Natural killer cell (primary cell): Measurements from ENCODE around the gene P4HA2. TPM values are rescaled to one million over a fixed set of nuclear protein-coding genes. Genes with fewer than 3 reads are reported as not detected.

Source experiments
- ATAC-seq, 3 donors: fragments of 150-1000 bp in 2 of 3; fragments of 200-7000 bp in 1 of 3; cut with Tn5 transposase; 1 replicate in 1 of 3; 2 replicates in 2 of 3; pipeline ENCODE4 v1.10.0; 2021; ENCODE audit warnings: mild to moderate bottlenecking in 2 of 3, moderate library complexity in 2 of 3
- DNase-seq, 2 donors: peaks; one replicate each; pipeline versions ENCODE4 v3.0.0 to v3.0.0-alpha.2; 2013 to 2021; ENCODE audit warnings: mixed read lengths in 1 of 2
- H3K27ac ChIP-seq: one replicate; pipeline ENCODE4 v1.5.1; 2013; ENCODE audit warnings: mild to moderate bottlenecking, low read length
- H3K27me3 ChIP-seq: one replicate; pipeline ENCODE4 v1.6.1; 2013; ENCODE audit warnings: low read length; ENCODE audit not compliant: control insufficient read depth, insufficient read depth
- H3K36me3 ChIP-seq: one replicate; pipeline ENCODE4 v1.6.1; 2013; ENCODE audit warnings: low read length; ENCODE audit not compliant: control insufficient read depth, insufficient read depth
- H3K4me1 ChIP-seq: one replicate; pipeline ENCODE4 v1.6.1; 2013; ENCODE audit warnings: low read length; ENCODE audit not compliant: control insufficient read depth, insufficient read depth
- H3K4me3 ChIP-seq: one replicate; pipeline ENCODE4 v1.5.1; 2013; ENCODE audit warnings: low read length
- H3K9me3 ChIP-seq: one replicate; pipeline ENCODE4 v1.6.1; 2013; ENCODE audit warnings: low read length; ENCODE audit not compliant: control insufficient read depth, insufficient read depth
- H3K27ac Mint-ChIP-seq, 2 donors: one replicate each; pipeline ENCODE4 v1.8.0; 2022; ENCODE audit warnings: mild to moderate bottlenecking in 2 of 2, mixed read lengths in 2 of 2, moderate library complexity in 1 of 2
- H3K27me3 Mint-ChIP-seq, 2 donors: one replicate each; pipeline ENCODE4 v1.8.0; 2022; ENCODE audit warnings: low read depth in 2 of 2, mixed read lengths in 2 of 2
- H3K36me3 Mint-ChIP-seq: one replicate; pipeline ENCODE4 v1.8.0; 2022; ENCODE audit warnings: mixed read lengths
- H3K4me1 Mint-ChIP-seq, 2 donors: one replicate each; pipeline ENCODE4 v1.8.0; 2022; ENCODE audit warnings: mixed read lengths in 2 of 2
- H3K4me3 Mint-ChIP-seq: one replicate; pipeline ENCODE4 v1.8.0; 2022; ENCODE audit warnings: mild to moderate bottlenecking, moderate library complexity, mixed read lengths
- H3K9me3 Mint-ChIP-seq, 2 donors: one replicate each; pipeline ENCODE4 v1.8.0; 2022; ENCODE audit warnings: mixed read lengths in 2 of 2
- CTCF ChIP-seq: fragments of 200-600 bp; IDR thresholded peaks from one replicate; pipeline ENCODE4 v1.8.0; 2022; ENCODE audit warnings: antibody characterized with exemption
- WGBS: methylation state at CpG from one replicate; pipeline ENCODE4 v1.1.7; 2013; ENCODE audit warnings: missing lambda C conversion rate; ENCODE audit not compliant: insufficient coverage; 5-methylcytosine and 5-hydroxymethylcytosine counted together
- intact Hi-C: fragments of 100-400 bp; cut with micrococcal nuclease; formaldehyde crosslinking; loops from one replicate; pipeline ENCODE4 v1.14.2; 2022
- total RNA-seq, 4 donors: library from RNA; stranded (reverse); fragments of 120-200 nt in 1 of 4; gene quantifications; one replicate each; pipeline versions ENCODE4 v1.2.3 to v1.2.4, GENCODE V29; 2013 to 2022

Gene P4HA2
- total RNA-seq, 3 donors from 2014 or later (not counting 1 experiment from before 2014, with no cell fraction given) = 0.20 TPM; not detected in 2

DNA sequence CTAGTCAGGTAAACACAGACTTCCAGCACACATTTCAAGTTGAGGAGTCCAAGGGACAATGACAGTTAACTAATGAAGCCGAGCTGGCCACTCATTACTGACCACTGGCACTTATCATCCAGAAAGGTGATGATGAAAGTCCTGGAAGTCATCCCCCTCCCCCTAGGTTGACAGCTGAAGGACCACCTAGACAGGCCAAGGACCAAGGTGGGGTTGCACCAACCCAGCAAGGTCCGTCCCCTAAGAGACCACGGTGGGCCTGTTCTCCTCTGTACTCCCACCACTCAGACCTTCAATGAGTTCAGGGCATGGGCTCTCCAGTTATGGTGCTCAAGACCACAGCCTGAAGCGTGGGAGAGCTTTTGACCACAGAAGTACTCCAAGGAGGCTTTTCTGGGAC, 13.2 kb downstream of the P4HA2 start:
- Histone ChIP-seq H3K4me3 (no peak overlapping the region), H3K4me1 (no peaks in the 10 kb centered on the region), H3K27me3 (no peaks in the 10 kb centered on the region), H3K36me3 (no peaks in the 10 kb centered on the region), H3K9me3 (no peaks in the 10 kb centered on the region), H3K27ac (no peak overlapping the region)
- Mint-ChIP-seq H3K4me3 (no peak overlapping the region), H3K27me3 (no peaks in the 10 kb centered on the region), H3K36me3 (no peaks in the 10 kb centered on the region), H3K9me3 (no peaks in the 10 kb centered on the region), H3K4me1 (no peaks in the 10 kb centered on the region), H3K27ac (no peak overlapping the region)
- intact Hi-C loops = no loop called here
- TF ChIP-seq CTCF = no peak
- no peak for DNase-seq
- 89% methylated on average over 4 of the region's 4 CpGs for WGBS
- ATAC-seq = no peak

DNA sequence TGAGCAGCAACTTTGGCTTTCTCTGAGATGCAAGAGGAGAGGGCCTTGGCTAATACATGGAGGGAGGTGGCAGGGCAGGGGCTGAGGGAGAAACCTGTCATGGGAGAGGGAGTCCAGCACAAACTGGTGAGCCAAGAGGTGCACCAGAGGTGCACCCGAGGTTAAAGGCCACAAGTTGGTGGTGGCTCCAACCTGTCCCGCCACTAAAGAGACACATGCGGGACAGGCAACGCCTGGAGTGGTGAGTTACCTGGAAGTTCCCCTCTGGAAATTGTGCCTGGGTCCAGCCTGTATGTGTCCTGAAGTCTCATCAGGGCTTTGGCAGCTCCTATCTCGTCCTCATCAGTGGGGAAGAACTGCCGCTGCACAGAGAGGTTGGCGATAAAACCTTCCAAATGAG, 14.0 kb downstream of the P4HA2 start:
- no peak overlapping the region for H3K27ac ChIP-seq
- no peaks in the 10 kb centered on the region for H3K9me3 Mint-ChIP-seq
- no peak overlapping the region for H3K4me3 ChIP-seq
- H3K27me3 ChIP-seq = no peaks in the 10 kb centered on the region
- no peak for TF ChIP-seq CTCF
- no peaks in the 10 kb centered on the region for H3K27me3 Mint-ChIP-seq
- no peak overlapping the region for H3K27ac Mint-ChIP-seq
- H3K36me3 Mint-ChIP-seq = no peaks in the 10 kb centered on the region
- intact Hi-C loops = no loop called here
- H3K4me1 Mint-ChIP-seq = no peaks in the 10 kb centered on the region
- WGBS = 98% methylated on average over 7 of the region's 7 CpGs
- H3K4me1 ChIP-seq = no peaks in the 10 kb centered on the region
- DNase-seq (no peak), ATAC-seq (no peak)
- no peaks in the 10 kb centered on the region for H3K9me3 ChIP-seq
- no peak overlapping the region for H3K4me3 Mint-ChIP-seq
- no peaks in the 10 kb centered on the region for H3K36me3 ChIP-seq

DNA sequence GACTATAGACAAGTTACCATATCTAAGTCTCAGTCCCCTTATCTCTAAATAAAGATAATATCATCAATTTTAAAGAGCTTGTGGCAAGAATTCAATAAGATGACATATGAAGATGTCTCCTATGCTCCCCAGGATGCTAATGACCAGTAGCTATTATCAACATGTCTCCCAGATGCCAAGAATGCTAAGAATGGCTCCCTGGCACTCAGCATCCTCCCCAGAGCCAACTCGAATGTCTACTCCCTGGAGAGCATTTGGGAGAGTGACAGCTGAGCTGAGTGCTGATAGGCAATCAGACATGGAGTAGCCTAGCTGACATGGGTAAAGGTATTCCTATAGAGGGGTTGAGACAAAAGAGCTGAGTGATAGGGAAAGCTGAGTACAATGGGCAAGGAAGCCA, 15.9 kb downstream of the P4HA2 start:
- Histone ChIP-seq H3K27ac (no peak overlapping the region), H3K36me3 (no peaks in the 10 kb centered on the region), H3K27me3 (no peaks in the 10 kb centered on the region), H3K9me3 (no peaks in the 10 kb centered on the region), H3K4me3 (no peak overlapping the region), H3K4me1 (no peaks in the 10 kb centered on the region)
- no peak for ATAC-seq
- TF ChIP-seq CTCF = no peak
- intact Hi-C loops = no loop called here
- WGBS = 75% methylated on average over 1 of the region's 1 CpG
- H3K4me1 Mint-ChIP-seq = peaks cover 0 to 4% of the 10 kb centered on the region in 2 donors
- no peak overlapping the region for H3K27ac Mint-ChIP-seq
- H3K27me3 Mint-ChIP-seq = peaks cover 0 to 3% of the 10 kb centered on the region in 2 donors
- no peaks in the 10 kb centered on the region for H3K9me3 Mint-ChIP-seq
- no peaks in the 10 kb centered on the region for H3K36me3 Mint-ChIP-seq
- DNase-seq = no peak
- no peak overlapping the region for H3K4me3 Mint-ChIP-seq

DNA sequence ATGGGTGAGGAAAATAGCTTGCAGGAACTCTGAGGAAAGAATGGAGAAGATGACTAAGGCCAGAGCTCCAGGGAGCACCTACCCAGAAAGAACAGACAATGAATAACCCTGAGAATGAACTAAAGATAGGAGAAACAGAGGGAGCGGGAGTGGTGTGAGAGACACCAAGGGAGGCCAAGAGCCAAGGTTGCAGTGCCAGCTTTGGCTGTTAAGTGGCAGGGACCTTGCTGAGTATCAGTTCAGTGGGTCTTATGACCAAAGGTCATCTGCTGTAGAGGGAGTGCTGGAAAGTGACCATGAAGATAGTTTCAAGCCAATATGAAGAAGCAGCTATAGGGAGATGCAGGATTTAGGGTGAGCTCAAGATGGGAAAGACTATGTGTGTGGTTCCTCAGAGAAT, 16.7 kb downstream of the P4HA2 start:
- H3K27me3 Mint-ChIP-seq = peaks cover 0 to 3% of the 10 kb centered on the region in 2 donors
- intact Hi-C loops = no loop called here
- peaks cover 0 to 4% of the 10 kb centered on the region in 2 donors for H3K4me1 Mint-ChIP-seq
- Histone ChIP-seq H3K27me3 (no peaks in the 10 kb centered on the region), H3K4me1 (no peaks in the 10 kb centered on the region), H3K9me3 (no peaks in the 10 kb centered on the region), H3K27ac (no peak overlapping the region), H3K4me3 (no peak overlapping the region), H3K36me3 (no peaks in the 10 kb centered on the region)
- H3K9me3 Mint-ChIP-seq = no peaks in the 10 kb centered on the region
- H3K4me3 Mint-ChIP-seq = no peak overlapping the region
- H3K27ac Mint-ChIP-seq = no peak overlapping the region
- ATAC-seq = no peak
- DNase-seq = no peak
- H3K36me3 Mint-ChIP-seq = no peaks in the 10 kb centered on the region
- 100% methylated on average over 1 of the region's 1 CpG for WGBS
- TF ChIP-seq CTCF = no peak
